HCT116 (cell line): ENCODE data around the gene ADGRB3. TPM values are rescaled to one million over a fixed set of nuclear protein-coding genes. Genes with fewer than 3 reads are reported as not detected.

ENCODE experiments used
- ATAC-seq: fragments of 200-7000 bp; cut with Tn5 transposase; 2 replicates; pipeline ENCODE4 v1.9.1; 2020; ENCODE audit warnings: mild to moderate bottlenecking, moderate library complexity
- BruUV-seq: library from RNA; stranded (reverse); fragments of 400-500 nt; replicated peaks from 2 replicates; lab custom pipeline; 2021; lab: Mats Ljungman, UMichigan
- CTCF ChIA-PET: fragments of 300-600 bp; sonication (Branson Sonifier 250); formaldehyde crosslinking; loops from one replicate; lab custom pipeline; 2021; ENCODE audit warnings: antibody characterized with exemption; lab: Charles Lee
- POLR2A ChIA-PET: fragments of 300-600, 350-600 bp; sonication (Branson Sonifier 250); formaldehyde crosslinking; loops from one replicate; lab custom pipeline; 2021; ENCODE audit warnings: antibody characterized with exemption; lab: Charles Lee
- RAD21 ChIA-PET, 2 experiments: fragments of 300-600 bp; sonication (Branson Sonifier 250); formaldehyde crosslinking; loops; one replicate each; lab custom pipeline; 2023; ENCODE audit warnings: low total read pairs in 2 of 2; ENCODE audit not compliant: uncharacterized antibody in 2 of 2, unreplicated experiment in 2 of 2, low non-redundant PET in 1 of 2; lab: Charles Lee
- DNase-seq: peaks from one replicate; pipeline ENCODE4 v3.0.0-alpha.2; 2010; ENCODE audit warnings: low read depth, low spot score
- H2AFZ ChIP-seq: fragments of 200-600 bp; shearing (Covaris generic), sonication (generic); 2 replicates; pipeline ENCODE4 v1.6.1; 2017; ENCODE audit warnings: low read depth, mixed run types, mixed read lengths, antibody characterized with exemption, low read length; ENCODE audit not compliant: poor library complexity, severe bottlenecking
- H3K27ac ChIP-seq: 2 replicates; pipeline ENCODE4 v1.5.1; 2012; ENCODE audit warnings: low read depth, low read length
- H3K27me3 ChIP-seq: fragments of 200-600 bp; sonication (generic); 2 replicates; pipeline ENCODE4 v1.6.1; 2016; ENCODE audit warnings: mixed run types, low read length, mixed read lengths; ENCODE audit not compliant: insufficient read depth
- H3K36me3 ChIP-seq, 2 experiments: fragments of 200-500 bp in 1 of 2; fragments of 200-600 bp in 1 of 2; sonication (Bioruptor generic) in 1 of 2; sonication (generic) in 1 of 2; 2 replicates each; pipeline versions ENCODE4 v1.5.1 to v1.6.1; 2014 to 2016; ENCODE audit warnings: low read length in 2 of 2, inconsistent platforms in 1 of 2, mixed read lengths in 1 of 2, mixed run types in 1 of 2; ENCODE audit not compliant: insufficient read depth in 2 of 2, control insufficient read depth in 1 of 2
- H3K4me1 ChIP-seq, 2 experiments: fragments of 200-600 bp in 1 of 2; sonication (generic) in 1 of 2; 2 replicates each; pipeline versions ENCODE4 v1.5.1 to v1.6.1; 2012 to 2017; ENCODE audit warnings: low read length in 2 of 2, inconsistent platforms in 1 of 2, mild to moderate bottlenecking in 1 of 2, mixed read lengths in 1 of 2, mixed run types in 1 of 2, moderate library complexity in 1 of 2; ENCODE audit not compliant: insufficient read depth in 2 of 2, control insufficient read depth in 1 of 2
- H3K4me2 ChIP-seq: fragments of 200-600 bp; sonication (generic); 2 replicates; pipeline ENCODE4 v1.6.1; 2017; ENCODE audit warnings: mixed run types, low read length, mixed read lengths
- H3K4me3 ChIP-seq, 2 experiments: fragments of 200-600 bp in 1 of 2; sonication (generic) in 1 of 2; replicated peaks in 1 of 2; 2 replicates each; pipeline ENCODE4 v1.5.1; 2011 to 2016; ENCODE audit warnings: low read length in 2 of 2, control low read depth in 1 of 2, low read depth in 1 of 2, mild to moderate bottlenecking in 1 of 2, mixed read lengths in 1 of 2, mixed run types in 1 of 2
- H3K79me2 ChIP-seq: fragments of 200-600 bp; sonication (generic); 2 replicates; pipeline ENCODE4 v1.6.1; 2017; ENCODE audit warnings: mild to moderate bottlenecking, mixed run types, low read length, moderate library complexity, mixed read lengths; ENCODE audit not compliant: insufficient read depth
- H3K9ac ChIP-seq: fragments of 200-600 bp; sonication (generic); 2 replicates; pipeline ENCODE4 v1.6.1; 2016; ENCODE audit warnings: low read length, mixed read lengths
- H3K9me2 ChIP-seq: fragments of 200-600 bp; sonication (generic), shearing (Covaris generic); 2 replicates; pipeline ENCODE4 v1.6.1; 2017; ENCODE audit warnings: mixed run types, mild to moderate bottlenecking, moderate library complexity; ENCODE audit not compliant: insufficient read depth
- H3K9me3 ChIP-seq, 2 experiments: fragments of 200-500 bp in 1 of 2; fragments of 200-600 bp in 1 of 2; sonication (Bioruptor generic) in 1 of 2; sonication (generic) in 1 of 2; 2 replicates each; pipeline ENCODE4 v1.6.1; 2014 to 2017; ENCODE audit warnings: low read length in 2 of 2, mixed read lengths in 2 of 2, inconsistent platforms in 1 of 2, low read depth in 1 of 2, mild to moderate bottlenecking in 1 of 2, mixed run types in 1 of 2, moderate library complexity in 1 of 2; ENCODE audit not compliant: control insufficient read depth in 1 of 2, insufficient read depth in 1 of 2
- H4K20me1 ChIP-seq: fragments of 200-600 bp; sonication (generic), shearing (Covaris generic); 2 replicates; pipeline ENCODE4 v1.6.1; 2017; ENCODE audit warnings: mixed run types, mild to moderate bottlenecking, moderate library complexity; ENCODE audit not compliant: insufficient read depth
- CBX3 ChIP-seq: IDR thresholded peaks from 2 replicates; pipeline ENCODE4 v1.6.1; 2012; ENCODE audit warnings: low read depth
- EGR1 ChIP-seq: IDR thresholded peaks from 2 replicates; pipeline ENCODE4 v1.6.1; 2012; ENCODE audit warnings: low read depth
- ELF1 ChIP-seq: IDR thresholded peaks from 2 replicates; pipeline ENCODE4 v1.6.1; 2012; ENCODE audit warnings: low read depth, borderline replicate concordance
- EZH2 ChIP-seq: fragments of 200-600 bp; sonication (generic); IDR thresholded peaks from 2 replicates; pipeline ENCODE4 v1.6.1; 2017; ENCODE audit warnings: antibody characterized with exemption, mixed run types
- JUND ChIP-seq: IDR thresholded peaks from 2 replicates; pipeline ENCODE4 v1.6.1; 2012
- POLR2AphosphoS5 ChIP-seq: IDR thresholded peaks from 2 replicates; pipeline ENCODE4 v1.6.1; 2011; ENCODE audit warnings: mild to moderate bottlenecking, low read depth, low read length, moderate library complexity
- RAD21 ChIP-seq: IDR thresholded peaks from 2 replicates; pipeline ENCODE4 v1.6.1; 2012; ENCODE audit warnings: low read depth, mild to moderate bottlenecking
- SP1 ChIP-seq: IDR thresholded peaks from 2 replicates; pipeline ENCODE4 v1.6.1; 2012; ENCODE audit warnings: low read depth
- SRF ChIP-seq: IDR thresholded peaks from 2 replicates; pipeline ENCODE4 v1.6.1; 2012; ENCODE audit warnings: low read depth
- TCF7L2 ChIP-seq: IDR thresholded peaks from 2 replicates; pipeline ENCODE4 v1.7.0; 2011; ENCODE audit warnings: borderline replicate concordance, inconsistent platforms; ENCODE audit not compliant: insufficient read depth, insufficient read length; ENCODE audit errors: extremely low read depth
- YY1 ChIP-seq: IDR thresholded peaks from 2 replicates; pipeline ENCODE4 v1.6.1; 2011; ENCODE audit warnings: low read length, low read depth, moderate library complexity, mild to moderate bottlenecking; ENCODE audit not compliant: insufficient replicate concordance; ENCODE audit errors: extremely low read depth
- ZBTB33 ChIP-seq: IDR thresholded peaks from 2 replicates; pipeline ENCODE4 v1.6.1; 2011; ENCODE audit warnings: mild to moderate bottlenecking, low read length, moderate library complexity; ENCODE audit not compliant: insufficient replicate concordance; ENCODE audit errors: extremely low read depth
- ZFX ChIP-seq: fragments of 450-650 bp; IDR thresholded peaks from 2 replicates; pipeline ENCODE4 v1.6.1; 2017
- intact Hi-C: fragments of 100-400 bp; cut with micrococcal nuclease; formaldehyde crosslinking; loops from 2 replicates; pipeline ENCODE4 v1.10.0; 2022
- total RNA-seq: library from RNA; stranded (reverse); gene quantifications from one replicate; pipeline ENCODE4 v1.2.1, GENCODE V29; 2021; ENCODE audit not compliant: unreplicated experiment
- TF ChIP-seq, protein P1 (sequence below): IDR thresholded peaks from 2 replicates; pipeline ENCODE4 v1.6.1; 2012

The ADGRB3 gene
- total RNA-seq, 1 experiment from 2014 or later: not detected

DNA sequence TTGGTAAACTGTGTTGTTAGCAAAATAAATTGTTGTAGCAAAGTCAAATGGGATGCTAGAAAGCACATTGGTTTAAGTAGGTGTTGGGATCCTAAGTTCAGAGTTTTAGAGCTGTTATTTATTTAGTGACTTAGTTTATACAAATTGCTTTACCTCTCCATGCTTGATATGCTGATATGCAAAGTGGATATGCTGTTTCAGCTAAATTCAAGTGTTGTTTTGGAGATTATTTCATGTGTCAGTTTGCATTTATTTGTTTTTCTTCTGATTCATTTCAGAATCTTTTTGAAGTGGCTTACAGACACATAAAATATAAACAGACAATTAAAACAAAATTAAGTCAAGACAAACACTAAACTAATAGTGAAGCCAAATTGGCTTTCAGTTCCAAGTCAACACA is 203.5 kb downstream of the ADGRB3 start:
- no peak overlapping the region for H3K9ac ChIP-seq
- H3K9me3 ChIP-seq: peaks cover 3 to 19% of the 10 kb centered on the region in 2 experiments; a peak in 3 of 4 replicates
- H3K4me2 ChIP-seq: no peak overlapping the region
- H3K9me2 ChIP-seq: no peaks in the 10 kb centered on the region
- no peak overlapping the region for H3K27ac ChIP-seq
- POLR2A ChIA-PET: no interaction called here
- CTCF ChIA-PET: no interaction called here
- no peaks in the 10 kb centered on the region for H3K27me3 ChIP-seq
- RAD21 ChIA-PET: no interaction called here
- TF ChIP-seq SRF: no peak
- no peak for TF ChIP-seq SP1
- no peak for TF ChIP-seq JUND
- TF ChIP-seq TCF7L2: no peak
- TF ChIP-seq EZH2: no peak
- TF ChIP-seq EGR1: no peak
- TF ChIP-seq, protein P1, sequence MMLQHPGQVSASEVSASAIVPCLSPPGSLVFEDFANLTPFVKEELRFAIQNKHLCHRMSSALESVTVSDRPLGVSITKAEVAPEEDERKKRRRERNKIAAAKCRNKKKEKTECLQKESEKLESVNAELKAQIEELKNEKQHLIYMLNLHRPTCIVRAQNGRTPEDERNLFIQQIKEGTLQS: no peak
- no peak for TF ChIP-seq ZFX
- TF ChIP-seq ELF1: no peak
- TF ChIP-seq RAD21: no peak
- no peak for TF ChIP-seq CBX3
- TF ChIP-seq YY1: no peak
- no peak for TF ChIP-seq ZBTB33
- no peak for TF ChIP-seq POLR2AphosphoS5
- H3K4me3 ChIP-seq: no peak overlapping the region
- H3K4me1 ChIP-seq: no peaks in the 10 kb centered on the region
- no peak overlapping the region for H2AFZ ChIP-seq
- no peak for DNase-seq
- no peaks in the 10 kb centered on the region for H3K79me2 ChIP-seq
- no peaks in the 10 kb centered on the region for H4K20me1 ChIP-seq
- H3K36me3 ChIP-seq: no peaks in the 10 kb centered on the region
- intact Hi-C loops: no loop called here
- no TSS peak for BruUV-seq
- no peak for ATAC-seq
